Muscle layer of colon (tissue), 2 donors: ENCODE results near the gene MLXIPL.

Experiments
- H3K27ac ChIP-seq: one replicate; pipeline ENCODE4 v1.7.0; 2013; ENCODE audit warnings: low read depth, mild to moderate bottlenecking, low read length, moderate library complexity
- H3K27me3 ChIP-seq, 2 donors: one replicate each; pipeline ENCODE4 v1.7.0; 2013; ENCODE audit warnings: low read length in 2 of 2, mild to moderate bottlenecking in 2 of 2; ENCODE audit not compliant: insufficient read depth in 2 of 2, control insufficient read depth in 1 of 2
- H3K36me3 ChIP-seq: one replicate; pipeline ENCODE4 v1.7.0; 2013; ENCODE audit warnings: mild to moderate bottlenecking, low read length; ENCODE audit not compliant: insufficient read depth
- H3K4me1 ChIP-seq: one replicate; pipeline ENCODE4 v1.7.0; 2013; ENCODE audit warnings: mild to moderate bottlenecking, low read length; ENCODE audit not compliant: insufficient read depth
- H3K4me3 ChIP-seq, 2 donors: one replicate each; pipeline ENCODE4 v1.7.0; 2013; ENCODE audit warnings: low read length in 2 of 2, low read depth in 1 of 2, mild to moderate bottlenecking in 1 of 2, moderate library complexity in 1 of 2
- H3K9ac ChIP-seq: one replicate; pipeline ENCODE4 v1.7.0; 2013; ENCODE audit warnings: low read length
- H3K9me3 ChIP-seq: one replicate; pipeline ENCODE4 v1.7.0; 2013; ENCODE audit warnings: mild to moderate bottlenecking, low read length
- donor health status: abdominal sarcoma.
- donor health status: Adenocarcinoma of cecum.

The MLXIPL gene

GRCh38 chr7:73642834-73643233, 18.5 kb upstream of the MLXIPL start:
- peaks cover 17 to 26% of the 10 kb centered on the region in 2 donors for H3K27me3 ChIP-seq
- H3K4me1 ChIP-seq = no peaks in the 10 kb centered on the region
- H3K36me3 ChIP-seq = no peaks in the 10 kb centered on the region
- no peak overlapping the region for H3K4me3 ChIP-seq
- H3K9ac ChIP-seq = no peak overlapping the region
- H3K27ac ChIP-seq = no peak overlapping the region
- H3K9me3 ChIP-seq = no peaks in the 10 kb centered on the region

GRCh38 chr7:73638911-73639310, 14.6 kb upstream of the MLXIPL start:
- Histone ChIP-seq H3K9ac (no peak overlapping the region), H3K36me3 (no peaks in the 10 kb centered on the region), H3K4me1 (no peaks in the 10 kb centered on the region), H3K9me3 (no peaks in the 10 kb centered on the region), H3K4me3 (no peak overlapping the region), H3K27ac (no peak overlapping the region), H3K27me3 (no peaks in the 10 kb centered on the region)

DNA sequence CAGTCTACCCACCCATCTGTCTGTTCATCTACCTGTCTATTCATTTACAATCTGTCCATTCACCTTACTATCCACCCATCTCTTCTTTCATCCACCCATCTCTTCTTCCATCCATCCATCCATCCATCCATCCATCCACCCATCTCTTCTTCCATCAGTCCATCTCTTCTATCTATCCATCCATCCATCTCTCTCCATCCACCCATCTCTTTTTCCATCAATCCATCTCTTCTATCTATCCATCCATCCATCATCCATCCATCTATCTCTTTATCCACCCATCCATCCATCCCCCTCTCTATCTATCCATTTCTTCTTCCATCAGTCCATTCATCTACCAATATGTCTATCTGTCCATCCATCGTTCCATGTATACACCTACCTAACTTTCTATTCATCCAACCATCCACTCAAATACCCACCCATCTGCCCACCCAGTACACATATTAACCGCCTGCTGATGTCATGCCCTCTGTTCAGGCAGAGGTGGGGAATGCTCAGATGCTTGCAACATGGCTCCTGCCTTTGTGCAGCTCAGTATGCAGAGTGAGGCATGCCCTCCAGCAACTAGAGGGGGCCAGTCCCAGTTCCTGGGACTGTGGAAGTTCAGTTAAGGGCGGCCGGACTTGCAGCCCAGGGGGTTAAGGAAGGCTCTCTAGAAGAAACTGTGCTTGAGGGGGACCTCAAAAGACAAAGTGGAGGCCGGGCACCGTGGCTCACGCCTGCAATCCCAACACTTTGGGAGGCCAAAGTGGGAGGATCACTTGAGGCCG, 11.3 kb upstream of the MLXIPL start:
- H3K27me3 ChIP-seq = no peaks in the 10 kb centered on the region
- no peak overlapping the region for H3K9ac ChIP-seq
- H3K36me3 ChIP-seq = no peaks in the 10 kb centered on the region
- H3K9me3 ChIP-seq = no peaks in the 10 kb centered on the region
- no peak overlapping the region for H3K4me3 ChIP-seq
- no peaks in the 10 kb centered on the region for H3K4me1 ChIP-seq
- H3K27ac ChIP-seq = no peak overlapping the region

DNA sequence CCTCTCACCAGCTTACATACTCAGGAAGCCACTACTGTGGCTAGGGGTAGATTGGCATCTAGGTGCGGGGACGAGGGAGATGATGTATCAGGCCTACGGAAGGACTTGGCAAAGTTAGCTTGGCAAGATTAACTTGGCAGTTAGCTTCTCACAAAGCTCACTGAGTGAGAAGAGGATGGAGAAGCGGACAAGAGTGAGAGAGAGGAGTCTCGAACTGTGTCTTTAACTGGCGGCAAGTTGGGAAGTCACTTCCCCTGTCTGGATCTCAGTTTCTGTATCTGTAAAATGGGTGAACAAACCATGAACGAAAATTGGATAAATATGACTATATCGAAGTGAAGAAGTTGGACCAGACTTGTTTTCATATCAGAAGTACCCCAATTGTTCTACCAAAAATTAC, 9.5 kb upstream of the MLXIPL start:
- no peak overlapping the region for H3K4me3 ChIP-seq
- no peaks in the 10 kb centered on the region for H3K4me1 ChIP-seq
- no peaks in the 10 kb centered on the region for H3K9me3 ChIP-seq
- H3K27me3 ChIP-seq = no peaks in the 10 kb centered on the region
- no peak overlapping the region for H3K27ac ChIP-seq
- no peaks in the 10 kb centered on the region for H3K36me3 ChIP-seq
- H3K9ac ChIP-seq = no peak overlapping the region

DNA sequence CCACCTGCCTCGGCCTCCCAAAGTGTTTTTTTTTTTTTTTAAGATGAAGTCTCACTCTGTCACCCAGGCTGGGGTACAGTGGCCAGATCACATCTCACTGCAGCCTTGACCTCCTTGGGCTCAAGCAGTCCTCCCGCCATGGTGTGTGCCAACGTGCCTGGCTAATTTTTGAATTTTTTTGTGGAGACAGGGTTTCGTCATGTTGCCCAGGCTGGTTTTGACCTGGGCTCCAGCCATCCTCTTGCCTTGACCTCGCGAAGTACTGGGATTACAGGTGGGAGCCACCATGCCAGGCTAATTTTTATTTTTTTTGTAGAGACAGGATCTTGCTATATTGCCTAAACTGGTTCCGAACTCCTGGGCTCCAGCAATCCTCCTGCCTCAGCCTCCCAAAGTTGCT, 9.0 kb upstream of the MLXIPL start:
- H3K4me1 ChIP-seq = no peaks in the 10 kb centered on the region
- H3K27ac ChIP-seq = no peak overlapping the region
- no peak overlapping the region for H3K9ac ChIP-seq
- H3K4me3 ChIP-seq = no peak overlapping the region
- H3K27me3 ChIP-seq = peaks cover 3% of the 10 kb centered on the region in 2 donors
- no peaks in the 10 kb centered on the region for H3K36me3 ChIP-seq
- no peaks in the 10 kb centered on the region for H3K9me3 ChIP-seq

GRCh38 chr7:73631558-73631957, 7.2 kb upstream of the MLXIPL start:
- H3K9me3 ChIP-seq = no peaks in the 10 kb centered on the region
- peaks cover 3 to 13% of the 10 kb centered on the region in 2 donors for H3K27me3 ChIP-seq
- no peak overlapping the region for H3K4me3 ChIP-seq
- no peak overlapping the region for H3K9ac ChIP-seq
- no peak overlapping the region for H3K27ac ChIP-seq
- H3K4me1 ChIP-seq = no peaks in the 10 kb centered on the region
- H3K36me3 ChIP-seq = no peaks in the 10 kb centered on the region

- H3K4me1 ChIP-seq = no peaks in the 10 kb centered on the region
- H3K9me3 ChIP-seq = no peaks in the 10 kb centered on the region
- no peak overlapping the region for H3K4me3 ChIP-seq
- no peaks in the 10 kb centered on the region for H3K36me3 ChIP-seq
- H3K9ac ChIP-seq = no peak overlapping the region
- no peak overlapping the region for H3K27ac ChIP-seq
- H3K27me3 ChIP-seq = peaks cover 5 to 33% of the 10 kb centered on the region in 2 donors
Measured at GRCh38 chr7:73628504-73628903, 4.2 kb upstream of the MLXIPL start.

DNA sequence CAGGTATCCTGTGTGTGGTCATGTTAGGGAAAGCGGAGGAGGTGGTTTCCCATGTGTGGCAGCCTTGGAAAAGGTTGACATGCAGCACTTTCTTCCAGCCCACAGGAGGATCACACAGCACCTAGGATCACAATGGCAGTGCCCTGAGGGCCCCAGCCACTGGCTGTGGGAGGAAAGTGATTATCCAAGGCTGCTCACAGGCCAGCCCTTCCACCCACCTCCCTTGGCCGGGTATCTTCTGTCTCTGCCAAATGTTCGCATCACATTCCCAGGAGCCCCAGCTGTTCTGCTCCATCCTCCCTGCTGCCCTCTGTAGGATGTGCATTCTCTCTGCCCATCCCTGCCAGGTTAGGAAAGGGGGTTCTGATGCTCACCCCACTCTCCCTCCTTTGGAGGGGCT, 2.5 kb upstream of the MLXIPL start:
- Histone ChIP-seq H3K36me3 (no peaks in the 10 kb centered on the region), H3K27me3 (peaks cover 15 to 47% of the 10 kb centered on the region in 2 donors), H3K27ac (no peak overlapping the region), H3K9ac (no peak overlapping the region), H3K4me3 (no peak overlapping the region), H3K9me3 (no peaks in the 10 kb centered on the region), H3K4me1 (peaks cover 4% of the 10 kb centered on the region)

- no peak overlapping the region for H3K9ac ChIP-seq
- H3K27ac ChIP-seq = no peak overlapping the region
- peaks cover 15 to 47% of the 10 kb centered on the region in 2 donors for H3K27me3 ChIP-seq
- H3K9me3 ChIP-seq = no peaks in the 10 kb centered on the region
- no peaks in the 10 kb centered on the region for H3K36me3 ChIP-seq
- no peak overlapping the region for H3K4me3 ChIP-seq
- H3K4me1 ChIP-seq = peaks cover 4% of the 10 kb centered on the region
Measured at GRCh38 chr7:73625276-73625675, 954 bp upstream of the MLXIPL start.

- Histone ChIP-seq H3K9ac (no peak overlapping the region), H3K36me3 (no peaks in the 10 kb centered on the region), H3K9me3 (no peaks in the 10 kb centered on the region), H3K4me1 (peaks cover 4% of the 10 kb centered on the region), H3K27ac (no peak overlapping the region), H3K27me3 (peaks cover 15 to 47% of the 10 kb centered on the region in 2 donors), H3K4me3 (peak overlapping the region in 1 of 2 donors; percentile 52)
Measured at GRCh38 chr7:73624669-73625001, 313 bp upstream of the MLXIPL start.

GRCh38 chr7:73622909-73623797, 1.2 kb downstream of the MLXIPL start:
- Histone ChIP-seq H3K27ac (no peak overlapping the region), H3K4me3 (peak overlapping the region in 1 of 2 donors; percentile 27), H3K36me3 (no peaks in the 10 kb centered on the region), H3K9me3 (no peaks in the 10 kb centered on the region), H3K27me3 (peaks cover 12 to 43% of the 10 kb centered on the region in 2 donors), H3K9ac (no peak overlapping the region), H3K4me1 (peaks cover 4% of the 10 kb centered on the region)
